ENCODE measurements around the gene NOX4.
"Not testable (repeated sequence)": the region's sequence is repeated elsewhere in the genome, so short reads cannot be mapped to it uniquely, and the experiment has no call there.

- TF ChIP-seq CTCF (IDR thresholded peaks at IDR 0.05; ENCODE audit: low read length); EZH2 (optimal IDR thresholded peaks at IDR 0.05; ENCODE audit: low read depth, low read length): not testable (repeated sequence)
Measured at GRCh38 chr11:89411112-89411511, 80.1 kb downstream of the NOX4 start.

Data from MM.1S (cell line).